PC-3 (cell line): ENCODE data around the gene MAST3. TPM values are rescaled to one million over a fixed set of nuclear protein-coding genes. Genes with fewer than 3 reads are reported as not detected.

Source experiments
- ATAC-seq: fragments of 200-7000 bp; cut with Tn5 transposase; 2 replicates; pipeline ENCODE4 v1.9.1; 2020; ENCODE audit warnings: mild to moderate bottlenecking, moderate library complexity
- BruUV-seq: library from RNA; stranded (reverse); fragments of 400-500 nt; replicated peaks from 2 replicates; lab custom pipeline; 2021; lab: Mats Ljungman, UMichigan
- CTCF ChIA-PET: fragments of 300-600 bp; sonication (Branson Sonifier 250); formaldehyde crosslinking; loops from one replicate; lab custom pipeline; 2022; ENCODE audit warnings: antibody characterized with exemption; lab: Charles Lee
- POLR2A ChIA-PET: fragments of 300-600 bp; sonication (Branson Sonifier 250); formaldehyde crosslinking; loops from one replicate; lab custom pipeline; 2022; ENCODE audit warnings: antibody characterized with exemption; ENCODE audit not compliant: unreplicated experiment; lab: Charles Lee
- DNase-seq: peaks from one replicate; pipeline ENCODE4 v3.0.0-alpha.2; 2015
- H2AFZ ChIP-seq: fragments of 300-600 bp; sonication (generic); 2 replicates; pipeline ENCODE4 v1.6.0; 2016; ENCODE audit warnings: antibody characterized with exemption, low read length
- H3F3A ChIP-seq: fragments of 300-600 bp; sonication (generic); one replicate; pipeline ENCODE4 v1.6.0; 2017; ENCODE audit warnings: antibody characterized with exemption, low read length, control low read depth, mild to moderate bottlenecking; ENCODE audit not compliant: unreplicated experiment
- H3K27ac ChIP-seq: fragments of 300-600 bp; sonication (generic); 2 replicates; pipeline ENCODE4 v1.5.1; 2016; ENCODE audit warnings: mild to moderate bottlenecking, low read length
- H3K27me3 ChIP-seq: fragments of 300-600 bp; sonication (generic); 2 replicates; pipeline ENCODE4 v1.6.1; 2016; ENCODE audit warnings: low read length, mixed read lengths
- H3K36me3 ChIP-seq: fragments of 300-600 bp; sonication (generic); 2 replicates; pipeline ENCODE4 v1.6.1; 2016; ENCODE audit warnings: low read depth, mixed run types, low read length, mixed read lengths
- H3K4me1 ChIP-seq: fragments of 300-600 bp; sonication (generic); 2 replicates; pipeline ENCODE4 v1.5.1; 2016; ENCODE audit warnings: low read length; ENCODE audit not compliant: insufficient read depth
- H3K4me2 ChIP-seq: fragments of 300-600 bp; sonication (generic); 2 replicates; pipeline ENCODE4 v1.6.0; 2016; ENCODE audit warnings: low read length
- H3K4me3 ChIP-seq: fragments of 300-600 bp; sonication (generic); 2 replicates; pipeline ENCODE4 v1.5.1; 2016; ENCODE audit warnings: mild to moderate bottlenecking, low read length, mixed read lengths
- H3K79me2 ChIP-seq: fragments of 300-600 bp; sonication (generic); 2 replicates; pipeline ENCODE4 v1.6.1; 2017; ENCODE audit warnings: low read length, mixed read lengths
- H3K9ac ChIP-seq: fragments of 300-600 bp; sonication (generic); 2 replicates; pipeline ENCODE4 v1.6.0; 2016; ENCODE audit warnings: mild to moderate bottlenecking, low read length
- H3K9me2 ChIP-seq: fragments of 300-600 bp; sonication (generic); replicated peaks from 2 replicates; pipeline ENCODE4 v1.6.1; 2016; ENCODE audit warnings: mixed run types, low read length, mixed read lengths
- H3K9me3 ChIP-seq: fragments of 300-600 bp; sonication (generic); 2 replicates; pipeline ENCODE4 v1.6.1; 2016; ENCODE audit warnings: low read length, mixed read lengths
- H4K20me1 ChIP-seq: fragments of 300-600 bp; sonication (generic); 2 replicates; pipeline ENCODE4 v1.6.1; 2016; ENCODE audit warnings: low read length, mixed read lengths
- EZH2 ChIP-seq: fragments of 300-600 bp; sonication (generic); IDR thresholded peaks from one replicate; pipeline ENCODE4 v1.6.1; 2017; ENCODE audit warnings: antibody characterized with exemption, mild to moderate bottlenecking, low read length; ENCODE audit not compliant: unreplicated experiment
- EZH2phosphoT487 ChIP-seq: fragments of 300-600 bp; sonication (generic); IDR thresholded peaks from 2 replicates; pipeline ENCODE4 v1.6.1; 2018; ENCODE audit warnings: mild to moderate bottlenecking, antibody characterized with exemption, low read length, borderline replicate concordance
- intact Hi-C: fragments of 100-400 bp; cut with micrococcal nuclease; formaldehyde crosslinking; loops from 2 replicates; pipeline ENCODE4 v1.9.0; 2023
- total RNA-seq: library from RNA; depleted of rRNA; stranded (reverse); fragments of >200 nt; gene quantifications from 2 replicates; pipeline ENCODE4 v1.2.3, GENCODE V29; 2014
- TF ChIP-seq, protein P1 (sequence below): fragments of 300-600 bp; sonication (generic); conservative IDR thresholded peaks from 2 replicates; pipeline ENCODE4 v1.5.1; 2017; ENCODE audit warnings: antibody characterized with exemption, low read depth, mild to moderate bottlenecking, low read length

Gene MAST3
- total RNA-seq, 1 experiment from 2014 or later = 8.1 TPM

DNA sequence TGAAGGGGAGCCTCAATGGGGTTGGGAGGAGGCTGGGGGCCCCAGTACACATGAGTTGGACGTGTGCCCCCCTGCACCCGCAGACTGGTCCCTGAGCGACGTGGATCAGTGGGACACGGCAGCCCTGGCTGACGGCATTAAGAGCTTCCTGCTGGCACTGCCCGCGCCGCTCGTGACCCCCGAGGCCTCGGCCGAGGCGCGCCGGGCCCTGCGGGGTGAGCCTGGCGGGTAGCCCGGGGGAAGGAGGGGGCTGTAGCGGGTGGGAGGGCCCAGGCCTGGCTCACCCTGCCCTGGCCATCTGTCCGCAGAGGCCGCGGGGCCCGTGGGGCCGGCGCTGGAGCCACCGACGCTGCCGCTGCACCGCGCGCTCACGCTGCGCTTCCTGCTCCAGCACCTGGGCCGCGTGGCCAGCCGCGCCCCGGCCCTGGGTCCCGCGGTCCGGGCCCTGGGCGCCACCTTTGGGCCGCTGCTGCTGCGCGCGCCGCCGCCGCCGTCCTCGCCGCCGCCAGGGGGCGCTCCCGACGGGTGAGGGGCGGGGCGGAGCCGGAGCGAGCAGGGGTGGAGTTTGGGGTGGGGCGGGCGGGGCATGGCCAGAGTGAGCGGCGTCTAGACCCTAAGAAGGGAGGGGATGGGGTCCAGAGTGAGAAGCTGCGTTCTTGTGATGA, 63.5 kb downstream of the MAST3 start:
- DNase-seq = peak; percentile 78
- intact Hi-C loops = no loop called here
- Histone ChIP-seq H3F3A (no peaks in the 10 kb centered on the region), H3K27ac (no peak overlapping the region), H2AFZ (0 out of 2 replicates have a peak overlapping the region, but pooled peaks have one; percentile 42), H4K20me1 (no peaks in the 10 kb centered on the region; the same call in 1 of the 2 replicates), H3K36me3 (peaks cover 13% of the 10 kb centered on the region; the same call in 1 of the 2 replicates), H3K9me2 (no peaks in the 10 kb centered on the region), H3K4me1 (peaks cover 9% of the 10 kb centered on the region; the same call in 1 of the 2 replicates), H3K9ac (peak overlapping the region; percentile 38), H3K79me2 (0 out of 2 replicates have a peak, but pooled peaks cover 4% of the 10 kb centered on the region), H3K4me3 (no peak overlapping the region), H3K9me3 (no peaks in the 10 kb centered on the region), H3K27me3 (no peaks in the 10 kb centered on the region), H3K4me2 (peak overlapping the region; percentile 54)
- ATAC-seq = peak; percentile 89
- TF ChIP-seq, protein P1, sequence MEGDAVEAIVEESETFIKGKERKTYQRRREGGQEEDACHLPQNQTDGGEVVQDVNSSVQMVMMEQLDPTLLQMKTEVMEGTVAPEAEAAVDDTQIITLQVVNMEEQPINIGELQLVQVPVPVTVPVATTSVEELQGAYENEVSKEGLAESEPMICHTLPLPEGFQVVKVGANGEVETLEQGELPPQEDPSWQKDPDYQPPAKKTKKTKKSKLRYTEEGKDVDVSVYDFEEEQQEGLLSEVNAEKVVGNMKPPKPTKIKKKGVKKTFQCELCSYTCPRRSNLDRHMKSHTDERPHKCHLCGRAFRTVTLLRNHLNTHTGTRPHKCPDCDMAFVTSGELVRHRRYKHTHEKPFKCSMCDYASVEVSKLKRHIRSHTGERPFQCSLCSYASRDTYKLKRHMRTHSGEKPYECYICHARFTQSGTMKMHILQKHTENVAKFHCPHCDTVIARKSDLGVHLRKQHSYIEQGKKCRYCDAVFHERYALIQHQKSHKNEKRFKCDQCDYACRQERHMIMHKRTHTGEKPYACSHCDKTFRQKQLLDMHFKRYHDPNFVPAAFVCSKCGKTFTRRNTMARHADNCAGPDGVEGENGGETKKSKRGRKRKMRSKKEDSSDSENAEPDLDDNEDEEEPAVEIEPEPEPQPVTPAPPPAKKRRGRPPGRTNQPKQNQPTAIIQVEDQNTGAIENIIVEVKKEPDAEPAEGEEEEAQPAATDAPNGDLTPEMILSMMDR = no peak
- TF ChIP-seq EZH2phosphoT487 (no peak), EZH2 (no peak)
- ChIA-PET CTCF (interaction anchor here (0.6 kb wide), 1 partner anchor 108 kb away, joined by 4 read pairs; no protein-coding TSS in a partner anchor), POLR2A (no interaction called here)
- BruUV-seq = no TSS peak

DNA sequence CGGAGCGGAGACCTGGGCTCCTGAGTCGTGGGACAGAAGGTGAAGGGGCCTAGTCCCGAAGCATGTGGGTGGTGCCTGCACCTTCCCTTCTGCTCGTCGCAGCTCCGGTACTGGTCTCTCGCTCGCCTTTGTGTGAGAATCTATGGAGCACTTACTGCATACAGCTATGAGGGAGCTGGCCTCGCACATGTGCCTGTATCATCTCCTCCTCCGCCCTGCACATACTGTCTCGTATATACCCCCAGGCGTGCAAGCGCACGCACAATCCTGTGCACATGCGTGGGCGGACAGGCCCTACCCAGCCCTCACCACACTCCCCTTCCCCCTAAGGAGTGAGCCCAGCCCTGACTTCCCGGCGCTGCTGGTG, 64.0 kb downstream of the MAST3 start:
- TF ChIP-seq, protein P1 = no peak
- no peak for TF ChIP-seq EZH2phosphoT487
- no peak for TF ChIP-seq EZH2
- H3K27ac ChIP-seq = no peak overlapping the region
- H3K4me1 ChIP-seq = peaks cover 8% of the 10 kb centered on the region; the same call in 1 of the 2 replicates
- DNase-seq (no peak), ATAC-seq (no peak; the same call in 1 of the 2 replicates)
- no peak overlapping the region for H2AFZ ChIP-seq
- no peak overlapping the region for H3K4me2 ChIP-seq
- H4K20me1 ChIP-seq = no peaks in the 10 kb centered on the region
- CTCF ChIA-PET = no interaction called here
- BruUV-seq = no TSS peak
- H3K79me2 ChIP-seq = 0 out of 2 replicates have a peak, but pooled peaks cover 3% of the 10 kb centered on the region
- no peaks in the 10 kb centered on the region for H3F3A ChIP-seq
- intact Hi-C loops = no loop called here
- no peak overlapping the region for H3K4me3 ChIP-seq
- POLR2A ChIA-PET = no interaction called here
- H3K9ac ChIP-seq = no peak overlapping the region
- no peaks in the 10 kb centered on the region for H3K27me3 ChIP-seq
- H3K9me3 ChIP-seq = no peaks in the 10 kb centered on the region
- H3K9me2 ChIP-seq = no peaks in the 10 kb centered on the region
- peaks cover 8% of the 10 kb centered on the region; the same call in 1 of the 2 replicates for H3K36me3 ChIP-seq

DNA sequence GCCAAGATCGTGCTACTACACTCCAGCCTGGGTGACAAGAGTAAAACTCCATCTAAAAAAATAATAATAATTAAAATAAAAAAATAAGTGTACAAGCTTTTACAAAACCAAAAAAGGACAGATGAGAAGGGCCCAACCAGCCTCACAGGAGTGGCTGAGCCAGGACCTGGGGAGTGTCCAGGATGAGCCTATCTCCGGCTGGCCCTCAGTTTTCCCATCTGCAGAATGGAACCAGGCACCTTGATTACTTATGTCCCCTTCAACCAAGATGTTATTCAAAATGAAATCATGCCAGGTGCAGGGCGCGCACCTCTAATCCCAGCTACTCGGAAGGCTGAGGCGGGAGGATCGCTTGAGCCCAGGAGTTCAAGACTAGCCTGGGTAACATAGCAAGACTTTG, 66.5 kb downstream of the MAST3 start:
- Histone ChIP-seq H2AFZ (no peak overlapping the region), H4K20me1 (no peaks in the 10 kb centered on the region), H3K4me2 (no peak overlapping the region), H3K4me3 (no peak overlapping the region), H3K27me3 (no peaks in the 10 kb centered on the region), H3F3A (no peaks in the 10 kb centered on the region), H3K4me1 (0 out of 2 replicates have a peak, but pooled peaks cover 3% of the 10 kb centered on the region), H3K27ac (no peak overlapping the region), H3K9me3 (no peaks in the 10 kb centered on the region), H3K79me2 (no peaks in the 10 kb centered on the region), H3K9me2 (no peaks in the 10 kb centered on the region), H3K9ac (no peak overlapping the region), H3K36me3 (peaks cover 11% of the 10 kb centered on the region; the same call in 1 of the 2 replicates)
- no TSS peak for BruUV-seq
- POLR2A ChIA-PET = interaction anchor here (0.6 kb wide), 1 partner anchor 900 kb away, joined by 7 read pairs; the partner anchor contains the start of gene SLC25A42
- no peak for ATAC-seq
- intact Hi-C loops = no loop called here
- DNase-seq = no peak
- TF ChIP-seq, protein P1 = no peak
- no peak for TF ChIP-seq EZH2phosphoT487
- no peak for TF ChIP-seq EZH2
- CTCF ChIA-PET = no interaction called here
